ENCODE measurements around the gene PLD1. TPM values are rescaled to one million over a fixed set of nuclear protein-coding genes. Genes with fewer than 3 reads are reported as not detected.

Gene PLD1
- total and polyA plus RNA-seq, 9 donors = 24.6 to 125 (median 52.1) TPM

DNA sequence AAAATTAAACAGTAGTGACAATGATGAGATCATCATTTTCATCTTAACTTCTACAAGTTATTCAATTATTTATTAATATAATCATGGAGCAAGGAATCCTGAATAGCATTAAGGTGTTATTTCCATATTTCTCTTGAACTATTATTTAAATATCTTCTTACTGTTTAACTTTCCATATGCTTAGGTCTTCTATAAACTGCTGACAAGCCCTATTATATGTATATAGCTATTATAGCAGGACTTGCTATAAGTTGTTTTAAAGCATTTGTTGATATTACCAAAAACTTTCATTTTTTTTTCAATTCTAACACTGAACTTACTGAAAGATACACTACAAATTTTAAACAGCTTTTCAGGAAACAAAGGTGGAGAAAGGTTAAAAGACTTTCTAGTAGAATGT lies 76.7 kb downstream of the PLD1 start:
- intact Hi-C loops (cut with DNase I) = no loop called here
- H3K4me3 ChIP-seq = no peak overlapping the region
- TF ChIP-seq POLR2A (IDR thresholded peaks at IDR 0.05) (no peak), EP300 (IDR thresholded peaks at IDR 0.05) (no peak)
- TF ChIP-seq, protein P1, sequence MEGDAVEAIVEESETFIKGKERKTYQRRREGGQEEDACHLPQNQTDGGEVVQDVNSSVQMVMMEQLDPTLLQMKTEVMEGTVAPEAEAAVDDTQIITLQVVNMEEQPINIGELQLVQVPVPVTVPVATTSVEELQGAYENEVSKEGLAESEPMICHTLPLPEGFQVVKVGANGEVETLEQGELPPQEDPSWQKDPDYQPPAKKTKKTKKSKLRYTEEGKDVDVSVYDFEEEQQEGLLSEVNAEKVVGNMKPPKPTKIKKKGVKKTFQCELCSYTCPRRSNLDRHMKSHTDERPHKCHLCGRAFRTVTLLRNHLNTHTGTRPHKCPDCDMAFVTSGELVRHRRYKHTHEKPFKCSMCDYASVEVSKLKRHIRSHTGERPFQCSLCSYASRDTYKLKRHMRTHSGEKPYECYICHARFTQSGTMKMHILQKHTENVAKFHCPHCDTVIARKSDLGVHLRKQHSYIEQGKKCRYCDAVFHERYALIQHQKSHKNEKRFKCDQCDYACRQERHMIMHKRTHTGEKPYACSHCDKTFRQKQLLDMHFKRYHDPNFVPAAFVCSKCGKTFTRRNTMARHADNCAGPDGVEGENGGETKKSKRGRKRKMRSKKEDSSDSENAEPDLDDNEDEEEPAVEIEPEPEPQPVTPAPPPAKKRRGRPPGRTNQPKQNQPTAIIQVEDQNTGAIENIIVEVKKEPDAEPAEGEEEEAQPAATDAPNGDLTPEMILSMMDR (IDR thresholded peaks at IDR 0.05) = no peak
- no peaks in the 10 kb centered on the region for H3K9me3 ChIP-seq
- H3K27me3 ChIP-seq = no peaks in the 10 kb centered on the region
- H3K27ac ChIP-seq = no peak overlapping the region
- no peak for DNase-seq
- no peaks in the 10 kb centered on the region for H3K4me1 ChIP-seq (ENCODE audit: insufficient read depth)
- H3K36me3 ChIP-seq = no peaks in the 10 kb centered on the region

DNA sequence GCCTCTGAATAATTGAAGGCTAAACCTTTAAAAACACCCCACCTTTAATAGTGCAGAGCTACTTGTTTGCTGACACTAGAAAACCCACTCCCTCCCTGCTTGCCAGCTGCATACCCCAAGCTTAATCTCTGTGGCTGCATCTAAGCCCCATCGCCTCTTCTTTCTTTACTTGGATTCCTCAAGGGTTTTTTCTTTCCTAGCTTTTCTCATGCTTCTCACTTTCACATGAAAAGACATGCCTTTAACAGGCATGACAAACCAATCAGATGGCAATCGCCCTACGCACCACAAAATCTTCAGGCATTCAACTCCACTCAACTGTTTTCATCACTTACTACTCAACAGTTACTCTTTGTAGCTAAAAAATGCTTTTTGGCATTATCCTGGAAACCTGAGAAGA lies 77.5 kb downstream of the PLD1 start:
- intact Hi-C loops (cut with DNase I) = no loop called here
- H3K27ac ChIP-seq = no peak overlapping the region
- no peak for DNase-seq
- no peaks in the 10 kb centered on the region for H3K9me3 ChIP-seq
- H3K27me3 ChIP-seq = no peaks in the 10 kb centered on the region
- H3K36me3 ChIP-seq = no peaks in the 10 kb centered on the region
- no peaks in the 10 kb centered on the region for H3K4me1 ChIP-seq (ENCODE audit: insufficient read depth)
- H3K4me3 ChIP-seq = no peak overlapping the region
- 73 to 99% (median 95%) methylated on average over 3 of the region's 3 CpGs for WGBS, 3 donors
- no peak for TF ChIP-seq POLR2A (IDR thresholded peaks at IDR 0.05)
- TF ChIP-seq, protein P1 (IDR thresholded peaks at IDR 0.05) = no peak
- no peak for TF ChIP-seq EP300 (IDR thresholded peaks at IDR 0.05)

DNA sequence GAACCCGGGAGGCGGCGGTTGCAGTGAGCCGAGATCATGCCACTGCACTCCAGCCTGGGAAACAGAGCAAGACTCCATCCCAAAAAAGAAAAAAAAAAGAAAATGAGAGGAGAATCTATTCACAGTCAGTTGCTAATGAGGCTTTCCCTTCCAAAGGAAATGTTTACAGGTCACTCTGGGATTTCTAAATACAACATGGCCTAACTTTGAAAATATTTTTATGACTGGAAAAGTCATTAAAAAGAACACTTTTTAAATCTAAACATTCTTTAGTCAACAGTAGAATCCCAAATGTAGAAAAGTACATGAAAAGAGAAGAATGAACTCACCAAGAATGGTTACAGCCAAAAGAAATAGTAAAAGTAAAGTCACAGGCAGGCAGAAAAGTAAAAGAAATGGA lies 78.6 kb downstream of the PLD1 start:
- WGBS, 3 donors = 33 to 46% (median 44%) methylated on average over 3 to 4 of the region's 4 CpGs
- intact Hi-C loops (cut with DNase I) = no loop called here
- H3K36me3 ChIP-seq = no peaks in the 10 kb centered on the region
- no peaks in the 10 kb centered on the region for H3K9me3 ChIP-seq
- no peak overlapping the region for H3K4me3 ChIP-seq
- no peak overlapping the region for H3K27ac ChIP-seq
- H3K4me1 ChIP-seq (ENCODE audit: insufficient read depth) = no peaks in the 10 kb centered on the region
- H3K27me3 ChIP-seq = no peaks in the 10 kb centered on the region
- DNase-seq = no peak
- no peak for TF ChIP-seq EP300 (IDR thresholded peaks at IDR 0.05)
- TF ChIP-seq POLR2A (IDR thresholded peaks at IDR 0.05) = no peak
- TF ChIP-seq, protein P1 (IDR thresholded peaks at IDR 0.05) = no peak

DNA sequence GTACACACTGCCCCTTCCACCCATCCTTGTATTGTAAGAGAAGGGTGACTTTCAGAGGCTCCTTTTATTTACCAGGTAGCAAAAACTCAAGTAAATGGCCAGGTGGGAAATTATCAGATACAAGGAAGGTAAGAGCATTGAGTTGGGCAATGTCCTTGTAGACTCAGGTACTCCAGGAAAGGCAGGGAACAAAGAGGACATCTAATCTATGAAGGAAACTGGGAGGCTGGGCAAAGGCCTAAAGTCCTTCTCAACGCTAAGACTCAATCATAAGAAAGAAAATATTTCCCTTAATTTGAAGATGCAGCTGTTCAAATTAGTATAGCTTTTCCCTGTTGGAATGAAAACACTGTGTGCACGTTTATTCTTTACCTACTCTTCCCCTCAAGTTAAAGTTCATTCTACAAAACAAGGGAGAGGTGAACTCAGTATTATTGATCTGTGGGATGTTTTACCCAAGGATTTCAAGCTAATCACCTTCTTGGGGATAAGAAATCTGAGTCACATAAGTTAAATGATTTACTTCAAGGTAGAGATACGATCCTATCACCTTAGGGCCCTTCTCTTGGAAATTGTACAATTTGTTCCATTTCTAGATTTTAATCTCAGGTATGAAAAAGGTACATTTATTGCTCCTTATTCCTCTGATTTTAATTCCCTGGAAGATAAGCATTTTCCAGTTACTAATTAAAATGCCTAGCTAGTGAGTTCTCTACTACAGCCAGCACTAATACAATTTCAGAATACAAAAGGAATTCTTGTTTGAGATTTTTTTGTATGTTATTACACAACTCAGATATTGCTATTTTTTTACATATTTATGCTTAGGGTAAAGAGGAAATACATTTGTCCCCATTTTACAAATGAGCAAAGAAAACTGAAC lies 80.6 kb downstream of the PLD1 start:
- Histone ChIP-seq H3K4me3 (no peak overlapping the region), H3K9me3 (no peaks in the 10 kb centered on the region), H3K27ac (no peak overlapping the region), H3K4me1 (ENCODE audit: insufficient read depth) (no peaks in the 10 kb centered on the region), H3K27me3 (no peaks in the 10 kb centered on the region), H3K36me3 (no peaks in the 10 kb centered on the region)
- WGBS, 3 donors = 40 to 63% (median 46%) methylated on average over 3 of the region's 3 CpGs
- TF ChIP-seq EP300 (IDR thresholded peaks at IDR 0.05) (no peak), POLR2A (IDR thresholded peaks at IDR 0.05) (no peak)
- TF ChIP-seq, protein P1 (IDR thresholded peaks at IDR 0.05) = no peak
- no peak for DNase-seq
- intact Hi-C loops (cut with DNase I) = no loop called here
